Stimulated activated CD4-positive, alpha-beta T cell treated with anti-CD3 and anti-CD28 coated beads, TNF-alpha, amount 100 ng/mL, for 24 hours (primary cell): Measurements from ENCODE around the gene MEIOC.
A peak's percentile ranks its signal among the peaks of the same experiment; 100 is the strongest.
"Not testable (repeated sequence)": the region's sequence is repeated elsewhere in the genome, so short reads cannot be mapped to it uniquely, and the experiment has no call there.

Source experiments
- DNase-seq, 3 experiments: peaks; one replicate each; pipeline ENCODE4 v3.0.0-alpha.2; 2020; ENCODE audit warnings: low read depth in 3 of 3

MEIOC gene

DNA sequence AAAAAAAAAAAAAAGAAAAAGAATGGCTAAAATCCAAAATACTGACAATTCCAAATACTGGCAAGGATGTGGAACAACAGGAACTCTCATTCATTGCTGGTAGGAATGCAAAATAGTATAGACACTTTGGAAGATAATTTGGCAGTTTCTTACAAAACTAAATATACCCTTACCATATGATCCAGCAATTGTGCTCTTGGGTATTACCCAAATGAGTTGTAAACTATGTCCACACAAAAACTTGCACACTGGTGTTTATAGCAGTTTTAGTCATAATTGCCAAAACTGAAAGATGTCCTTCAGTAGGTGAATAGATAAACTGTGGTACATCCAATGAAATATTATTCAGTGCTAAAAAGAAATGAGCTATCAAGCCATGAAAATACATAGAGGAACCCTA is 8.5 kb upstream of the MEIOC start:
- no peak for DNase-seq

DNA sequence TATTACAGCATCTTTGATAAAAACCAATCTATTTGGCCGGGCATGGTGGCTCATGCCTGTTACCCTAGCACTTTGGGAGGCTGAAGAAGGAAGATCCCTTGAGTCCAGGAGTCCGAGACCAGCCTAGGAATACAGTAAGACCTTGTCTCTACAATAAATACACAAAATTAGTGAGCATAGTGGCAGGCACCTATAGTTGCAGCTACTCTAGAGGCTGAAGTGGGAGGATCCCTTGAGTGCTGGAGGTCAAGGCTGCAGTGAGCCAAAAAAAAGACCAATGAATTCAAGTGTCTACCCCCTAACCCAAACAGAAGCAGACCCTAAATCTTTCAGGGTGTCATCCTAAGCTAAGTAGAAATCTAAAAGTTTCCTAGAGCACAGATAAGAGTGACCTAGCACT is 7.3 kb upstream of the MEIOC start:
- no peak for DNase-seq

DNA sequence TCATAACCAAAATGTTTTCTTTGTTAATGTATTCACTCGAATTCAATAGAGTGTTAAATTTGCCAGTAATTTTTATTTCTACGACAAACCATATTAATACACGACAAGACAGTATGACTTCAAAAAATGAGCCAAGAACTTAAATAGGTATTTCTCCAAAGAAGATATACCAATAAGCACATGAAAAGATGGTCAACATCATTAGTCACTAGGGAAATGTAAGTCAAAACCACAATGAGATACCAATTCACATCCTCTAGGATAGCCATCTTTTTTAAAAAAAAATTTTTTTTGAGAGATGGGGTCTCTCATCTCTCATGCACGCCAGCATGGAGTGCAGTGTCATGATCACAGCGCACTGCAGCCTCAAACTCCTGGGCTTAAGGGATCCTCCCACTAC is 5.0 kb upstream of the MEIOC start:
- no peak for DNase-seq

DNA sequence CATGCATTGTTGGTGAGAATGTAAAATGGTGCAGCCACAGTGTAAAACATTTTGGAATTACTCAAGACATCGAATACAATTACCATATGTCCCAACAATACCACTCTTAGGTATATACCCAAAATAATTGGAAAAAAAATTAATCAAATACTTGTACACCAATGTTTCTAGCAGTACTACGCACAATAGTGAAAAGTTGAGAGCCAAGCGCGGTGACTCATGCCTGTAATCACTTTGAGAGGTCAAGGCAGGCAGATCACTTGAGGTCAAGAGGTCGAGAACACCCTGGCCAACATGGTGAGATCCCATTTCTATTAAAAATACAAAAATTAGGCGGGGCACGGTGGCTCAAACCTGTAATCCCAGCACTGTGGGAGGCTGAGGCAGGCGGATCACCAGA is 3.5 kb upstream of the MEIOC start:
- no peak for DNase-seq

DNA sequence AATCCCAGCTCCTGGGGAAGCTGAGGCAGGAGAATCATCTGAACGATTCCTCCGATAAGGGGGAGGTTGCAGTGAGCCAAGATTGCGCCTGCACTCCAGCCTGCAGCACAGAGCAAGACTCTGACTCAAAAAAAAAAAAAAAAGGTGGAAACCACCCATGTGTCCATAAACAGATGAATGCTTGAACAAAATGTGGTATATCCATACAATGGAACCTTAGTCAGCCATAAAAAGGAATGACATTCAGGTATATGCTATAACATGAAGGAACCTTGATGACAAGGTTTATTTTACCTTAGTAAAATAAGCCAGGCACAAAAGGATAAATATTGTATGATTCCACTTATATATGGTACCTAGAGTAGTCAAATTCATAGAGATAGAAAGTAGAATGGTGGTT is 2.9 kb upstream of the MEIOC start:
- DNase-seq: no peak

DNA sequence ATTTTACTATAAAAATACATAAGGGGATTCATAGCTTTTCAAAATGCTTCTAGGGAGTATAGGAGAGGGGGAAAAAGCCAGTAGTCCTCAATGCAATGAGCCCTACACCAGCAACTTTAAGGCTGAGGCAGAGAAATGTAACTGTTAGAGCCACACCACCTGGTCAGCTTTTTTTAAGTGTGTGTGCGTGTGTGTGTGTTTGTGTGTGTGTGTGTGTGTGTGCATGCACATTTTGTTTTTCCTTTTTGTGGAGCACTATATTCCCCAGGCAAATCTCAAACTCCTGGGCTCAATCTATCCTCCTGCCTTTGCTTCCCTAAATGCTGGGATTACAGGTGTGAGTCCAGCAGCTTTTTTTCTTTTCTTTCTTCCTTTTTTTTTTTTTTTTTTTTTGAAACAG is 2.3 kb upstream of the MEIOC start:
- DNase-seq: no peak

DNA sequence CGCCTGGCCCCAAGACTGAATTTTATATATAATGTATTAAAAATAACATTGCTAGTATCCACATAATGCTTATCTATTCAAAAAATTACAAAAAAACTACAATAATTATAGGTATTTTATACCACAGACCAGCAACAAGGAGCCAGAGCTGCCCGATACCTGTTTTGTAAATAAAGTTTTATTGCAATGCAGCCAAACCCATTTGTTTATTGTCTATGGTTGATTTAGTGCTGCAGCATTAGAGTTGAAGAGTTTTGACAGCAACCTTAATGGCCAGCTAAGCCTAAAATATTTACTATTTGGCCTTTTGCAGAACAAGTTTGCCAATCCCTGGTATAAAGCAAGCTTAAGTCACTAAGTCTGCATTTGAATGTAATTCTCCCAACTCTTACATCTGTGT is 5.6 kb downstream of the MEIOC start:
- DNase-seq: no peak

DNA sequence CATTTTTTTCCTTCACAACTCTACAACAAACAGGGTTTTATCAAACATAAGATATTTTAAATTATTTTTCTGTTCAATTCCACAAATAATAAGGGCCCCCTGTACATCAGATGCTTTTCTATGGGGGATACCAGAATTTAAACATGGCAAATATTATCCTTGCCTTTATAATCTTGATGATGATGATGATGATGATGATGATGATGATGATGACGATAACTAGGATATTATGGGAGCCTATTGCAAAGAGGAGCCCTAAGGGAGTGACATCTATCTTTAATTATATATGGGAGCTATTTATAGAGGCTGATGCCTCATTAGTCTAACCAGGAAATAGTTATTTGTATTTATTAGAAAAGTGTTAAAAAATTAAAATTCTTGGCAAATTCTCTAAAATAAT is 6.8 kb downstream of the MEIOC start:
- no peak for DNase-seq

DNA sequence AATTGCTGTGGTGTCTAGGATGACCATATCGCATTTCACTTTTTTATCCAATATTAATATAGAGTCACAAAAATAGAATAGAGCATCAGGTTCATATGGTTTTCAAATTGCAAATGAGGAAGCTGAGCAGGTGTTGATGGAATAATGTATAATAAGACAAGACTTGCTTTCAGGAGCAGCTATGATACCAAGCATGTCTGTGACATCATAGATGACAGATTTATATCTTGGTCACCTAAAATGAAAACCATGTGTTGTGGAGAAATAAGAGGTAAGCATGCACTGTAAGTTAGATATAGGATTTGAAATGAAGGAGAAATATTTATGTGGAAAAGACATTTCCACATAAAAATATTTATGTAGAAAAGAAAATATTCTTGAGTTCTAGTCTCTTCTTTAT is 8.6 kb downstream of the MEIOC start:
- DNase-seq: no peak

DNA sequence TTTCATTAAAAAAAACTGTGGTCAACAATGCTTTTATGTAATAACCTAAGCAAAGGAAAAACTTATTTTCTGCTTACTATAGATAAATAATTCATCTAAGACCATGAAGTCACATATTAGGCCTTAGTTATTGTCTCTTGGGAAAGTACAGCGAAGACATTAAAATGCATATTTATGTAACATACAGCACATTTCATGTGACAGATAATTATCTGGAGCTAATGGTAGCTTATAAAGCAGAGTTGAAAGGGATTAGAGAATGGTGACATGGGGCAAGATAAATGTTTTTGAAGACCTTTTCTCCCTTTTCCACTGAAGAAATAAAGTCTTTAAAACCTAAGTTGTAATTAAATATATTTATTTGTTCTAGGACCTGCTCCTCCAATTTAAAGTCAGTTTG is 9.7 kb downstream of the MEIOC start:
- no peak for DNase-seq

DNA sequence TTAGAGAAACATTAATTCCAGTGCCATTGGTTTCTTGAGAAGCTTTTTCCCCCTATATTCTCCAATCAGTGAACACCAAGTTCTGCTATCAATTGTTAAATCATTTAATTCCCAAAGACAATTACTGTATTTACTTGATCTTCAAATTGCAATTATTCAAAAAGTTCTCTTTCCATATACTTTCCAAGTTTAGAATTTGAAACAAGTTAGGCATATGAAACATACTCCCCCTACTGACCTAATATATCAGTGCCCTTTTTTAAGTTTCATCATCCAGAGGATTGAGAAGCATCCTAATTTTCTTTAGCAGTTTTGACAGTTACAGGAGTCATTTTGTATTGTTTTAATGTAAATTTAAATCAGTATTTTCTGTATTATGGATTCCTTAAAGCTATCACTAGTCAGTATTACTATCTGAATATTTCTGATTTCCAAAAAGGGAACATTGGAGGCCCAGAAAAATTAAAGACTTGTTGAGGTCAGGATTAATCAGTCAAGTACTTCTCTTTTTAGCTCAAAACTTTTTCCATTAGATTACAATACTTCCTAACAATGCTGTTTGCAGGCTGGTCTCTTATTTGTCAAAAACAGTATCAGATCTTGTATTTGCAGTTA is 16.3 kb downstream of the MEIOC start:
- DNase-seq: no peak

DNA sequence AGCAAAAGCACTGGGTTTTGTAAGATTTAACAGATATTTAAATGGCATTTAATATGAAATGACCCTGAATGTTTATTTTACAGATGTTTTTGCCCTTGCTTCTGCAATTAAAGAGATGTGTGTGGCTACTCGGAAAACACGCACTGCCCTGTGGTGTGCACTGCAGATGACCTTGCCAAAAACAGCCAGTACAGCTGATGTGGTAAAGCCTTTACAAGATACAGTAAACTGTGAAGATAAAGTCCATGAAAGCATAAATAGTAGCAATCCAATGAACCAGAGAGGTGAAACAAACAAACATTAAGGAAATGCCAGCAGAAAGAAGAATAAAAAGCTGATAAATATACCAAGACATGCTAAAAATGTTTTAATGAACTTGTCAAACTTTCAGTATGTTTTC is 17.6 kb downstream of the MEIOC start:
- DNase-seq: no peak

DNA sequence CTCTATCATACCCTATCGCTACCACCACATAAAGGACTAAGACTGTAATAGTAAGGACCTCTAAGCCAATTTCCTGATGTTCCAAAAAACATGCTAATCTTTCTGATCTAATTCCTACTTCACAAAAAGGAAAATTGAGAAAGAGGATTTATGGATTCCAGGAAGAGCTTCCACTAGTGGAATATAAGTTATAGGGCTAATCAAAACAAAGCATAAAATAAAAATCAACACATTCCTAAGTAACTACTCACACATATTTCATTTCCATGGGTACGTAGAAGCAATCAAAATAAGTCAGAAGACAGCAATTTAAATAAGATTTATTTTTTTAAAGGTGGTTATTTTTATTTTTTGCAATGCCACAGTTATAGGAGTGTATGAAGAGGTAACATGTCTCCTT is 20.9 kb downstream of the MEIOC start:
- DNase-seq: no peak

DNA sequence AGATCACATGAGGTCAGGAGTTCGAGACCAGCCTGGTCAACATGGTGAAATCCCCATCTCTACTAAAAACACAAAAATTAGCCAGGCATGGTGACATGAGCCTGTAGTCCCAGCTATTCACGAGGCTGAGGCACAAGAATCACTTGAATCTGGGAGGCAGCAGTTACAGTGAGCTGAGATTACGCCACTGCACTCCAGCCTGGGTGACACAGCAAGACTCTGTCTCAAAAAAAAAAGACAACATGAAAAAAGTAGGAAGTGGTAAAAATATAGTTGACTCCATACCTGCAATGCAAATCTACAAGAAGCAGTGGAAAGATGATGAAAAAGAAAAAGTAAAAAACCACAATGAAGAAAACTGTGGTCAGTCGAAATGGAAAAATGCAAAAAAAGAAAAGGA is 27.0 kb downstream of the MEIOC start:
- DNase-seq: not testable (repeated sequence)

DNA sequence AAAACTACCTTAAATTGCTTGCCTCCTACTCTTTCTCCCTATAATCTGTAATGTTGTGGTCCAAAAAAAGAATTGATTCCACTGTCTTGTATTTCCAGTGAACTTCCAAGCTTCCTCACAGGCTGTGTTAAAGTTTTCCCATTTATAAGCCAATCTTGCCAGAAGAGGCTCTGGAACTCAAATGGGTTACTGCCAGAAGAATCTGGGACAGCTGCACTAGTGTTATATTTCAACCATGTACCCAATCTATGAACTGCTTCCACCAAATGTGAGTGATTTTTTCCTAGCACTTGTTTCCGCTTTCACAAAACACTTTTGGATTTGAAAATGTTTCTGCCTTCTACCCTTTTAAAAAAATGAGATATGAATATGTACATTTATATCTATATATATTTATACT is 31.5 kb downstream of the MEIOC start:
- no peak for DNase-seq

DNA sequence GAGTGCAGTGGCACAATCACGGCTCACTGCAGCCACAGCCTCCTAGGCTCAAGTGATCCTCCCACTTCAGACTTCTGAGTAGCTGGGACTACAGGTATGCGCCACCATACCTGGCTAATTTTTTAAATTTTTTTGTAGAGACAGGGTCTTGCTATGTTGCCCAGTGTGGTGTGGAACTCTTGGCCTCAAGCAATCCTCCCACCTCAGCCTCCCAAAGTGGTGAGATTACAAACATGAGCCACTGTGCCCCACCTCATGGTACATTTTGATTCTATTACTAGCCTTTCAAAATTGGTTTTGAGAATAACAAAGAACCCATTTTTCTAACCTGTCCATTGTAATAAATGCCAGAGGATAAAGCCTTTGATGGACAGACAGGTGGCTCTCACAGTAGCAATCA is 31.9 kb downstream of the MEIOC start:
- DNase-seq: no peak

DNA sequence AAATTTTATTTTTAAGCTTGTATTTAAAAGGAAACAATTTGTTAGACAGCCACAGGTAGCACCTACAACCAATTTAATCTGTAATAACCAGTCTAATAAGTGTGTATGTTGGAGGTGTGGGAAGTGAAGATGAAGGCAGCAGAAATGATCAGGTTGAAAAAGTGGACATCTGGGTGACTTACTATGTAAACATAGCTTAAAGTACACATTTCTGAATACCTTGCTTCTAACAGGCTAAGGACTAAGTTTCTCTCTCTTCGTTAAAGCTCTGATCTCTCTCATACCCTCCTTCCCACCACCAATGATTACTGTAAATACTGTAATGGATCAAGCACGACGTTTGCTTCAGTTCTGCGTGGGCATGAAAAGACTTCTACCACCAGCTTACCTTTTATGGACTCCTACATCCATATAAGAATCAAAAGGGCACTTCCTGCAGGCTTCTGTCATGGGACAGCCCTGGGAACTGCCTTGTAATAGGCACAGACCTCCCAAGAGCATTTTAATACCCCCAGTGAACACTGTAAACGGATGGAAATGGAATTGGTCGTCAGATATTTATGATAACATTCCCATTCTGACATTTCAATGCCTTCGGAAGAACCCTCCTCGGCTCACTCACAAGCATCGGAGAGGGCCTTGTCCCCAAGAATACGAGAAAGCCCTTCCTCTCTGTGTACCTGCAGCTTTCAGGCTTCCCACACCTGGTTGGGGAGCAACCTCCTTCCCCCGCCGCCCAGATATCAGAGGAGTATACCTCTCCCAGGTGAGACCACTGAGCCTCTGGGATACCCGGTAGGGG is 32.6 kb downstream of the MEIOC start:
- no peak for DNase-seq

DNA sequence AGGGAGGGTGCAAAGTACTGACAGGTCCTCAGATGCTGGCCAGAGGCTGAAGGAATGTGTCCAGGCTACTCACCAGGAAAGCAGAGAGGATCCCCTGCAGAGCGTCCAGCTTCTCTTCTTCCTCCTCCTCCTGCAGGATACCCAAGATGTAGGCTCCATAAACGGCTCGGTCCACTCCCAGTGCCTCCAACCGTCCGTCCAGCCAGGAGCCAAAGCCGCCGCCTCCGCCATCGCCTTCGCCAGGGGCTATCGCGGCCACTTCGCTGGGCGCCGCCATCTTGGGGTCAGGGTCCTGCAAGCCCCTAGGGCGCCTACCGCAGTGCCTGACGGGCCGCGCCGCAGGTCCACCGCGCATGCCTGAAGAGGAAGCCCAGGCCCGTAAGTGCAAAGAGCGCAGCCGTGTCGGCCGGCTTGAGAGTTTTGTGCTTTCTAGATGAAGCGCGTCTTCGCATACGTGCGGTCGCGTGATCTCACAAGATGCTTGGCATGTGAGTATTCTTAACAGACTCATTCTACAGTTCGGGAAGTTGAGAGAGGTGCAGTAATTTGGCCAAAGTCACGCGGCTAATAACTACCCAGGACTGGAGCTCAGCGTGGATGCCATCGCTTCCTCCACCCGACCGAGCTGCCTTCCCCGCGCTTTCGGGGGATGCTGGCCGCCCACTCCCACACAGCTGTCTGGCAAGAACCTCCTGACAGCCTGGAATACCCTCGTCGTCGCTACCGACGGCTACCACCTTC is 33.4 kb downstream of the MEIOC start, which contains the start of gene CCDC43:
Gene CCDC43 (minus strand): TSS at position 300 of the 741 bp plus-strand sequence. CDS start 23 bp downstream, at position 277.
- DNase-seq: peak; percentile 81 to 92 (median 82)

DNA sequence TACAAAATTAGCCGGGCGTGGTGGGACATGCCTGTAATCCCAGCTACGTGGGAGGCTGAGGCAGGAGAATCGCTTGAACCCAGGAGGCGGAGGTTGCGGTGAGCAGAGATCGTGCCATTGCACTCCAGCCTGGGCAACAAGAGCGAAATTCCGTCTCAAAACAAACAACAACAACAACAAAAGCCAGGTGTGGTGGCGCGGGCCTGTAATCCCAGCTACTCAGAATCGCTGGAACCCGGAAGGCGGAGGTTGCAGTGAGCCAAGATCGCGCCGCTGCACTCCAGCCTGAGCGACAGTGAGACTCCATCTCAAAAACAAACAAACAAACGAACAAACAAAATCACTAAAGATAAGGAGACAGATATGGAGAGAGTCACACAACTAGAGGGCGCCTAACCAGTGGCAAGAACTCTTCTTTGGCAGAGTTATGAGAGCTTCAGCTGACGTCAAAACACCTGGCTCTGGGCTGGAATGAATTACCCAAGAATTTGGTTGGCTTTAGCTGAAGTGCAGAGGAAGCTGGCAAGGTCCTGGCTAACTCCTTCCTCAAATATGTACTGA is 34.6 kb downstream of the MEIOC start:
- not testable (repeated sequence) for DNase-seq

DNA sequence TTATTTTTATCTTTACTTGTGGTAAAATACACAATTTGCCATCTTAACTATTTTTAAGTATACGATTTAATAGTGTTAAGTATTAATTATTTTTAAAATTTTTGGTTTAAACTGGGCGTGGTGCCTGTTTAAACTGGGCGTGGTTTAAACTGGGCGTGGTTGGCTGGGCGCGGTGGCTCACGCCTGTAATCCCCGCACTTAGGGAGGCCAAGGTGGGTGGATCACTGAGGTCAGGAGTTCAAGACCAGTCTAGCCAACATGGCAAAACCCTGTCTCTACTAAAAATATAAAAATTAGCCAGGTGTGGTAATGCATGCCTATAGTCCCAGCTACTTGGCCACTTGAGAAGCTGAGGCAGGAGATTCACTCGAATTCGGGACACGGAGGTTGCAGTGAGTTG is 37.3 kb downstream of the MEIOC start:
- no peak for DNase-seq

DNA sequence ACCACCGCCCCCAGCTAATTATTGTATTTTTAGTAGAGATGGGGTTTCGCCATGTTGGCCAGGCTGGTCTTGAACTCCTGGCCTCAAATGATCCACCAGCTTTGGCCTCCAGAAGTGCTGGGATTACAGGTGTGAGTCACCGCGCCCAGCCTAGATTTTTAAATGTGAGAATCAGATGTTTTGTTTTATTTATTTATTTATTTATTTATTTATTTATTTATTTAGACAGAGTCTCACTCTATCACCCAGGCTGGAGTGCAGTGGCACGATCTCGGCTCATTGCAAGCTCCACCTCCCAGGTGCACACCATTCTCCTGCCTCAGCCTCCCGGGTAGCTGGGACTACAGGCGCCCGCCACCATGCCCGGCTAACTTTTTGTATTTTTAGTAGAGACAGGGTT is 44.0 kb downstream of the MEIOC start:
- not testable (repeated sequence) for DNase-seq

DNA sequence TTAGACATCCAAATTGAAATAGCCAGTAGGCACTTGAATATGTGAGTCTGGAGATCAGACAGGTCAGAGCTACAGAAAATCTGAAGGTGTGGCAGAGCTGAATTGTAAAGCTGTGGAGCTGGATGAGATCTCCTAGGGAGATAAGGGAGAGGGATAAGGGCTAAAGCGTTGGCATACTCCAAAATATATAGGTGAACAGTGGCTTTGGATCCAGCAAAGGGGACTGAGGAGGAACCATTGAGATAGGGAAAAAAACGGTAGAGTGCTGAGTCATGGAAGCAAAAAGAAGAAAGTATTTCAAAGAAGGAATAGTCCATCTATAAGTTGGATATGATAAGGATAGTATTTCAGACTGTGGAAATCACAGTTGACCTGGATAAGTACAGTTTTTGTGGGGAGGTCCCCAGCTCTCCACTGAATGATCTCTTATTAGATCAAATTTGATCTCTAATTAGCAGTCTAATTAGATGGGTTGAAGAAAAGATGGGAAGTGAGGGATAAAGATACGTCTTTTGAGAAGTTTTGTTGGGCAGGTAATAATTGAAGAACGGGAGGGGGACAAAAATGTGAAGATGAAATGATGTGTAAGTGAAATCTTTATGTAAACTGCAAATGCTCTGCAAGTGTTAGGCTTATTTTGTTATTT is 51.6 kb downstream of the MEIOC start:
- DNase-seq: no peak
